WTC11 (cell line): ENCODE data around the gene WDHD1. TPM values are rescaled to one million over a fixed set of nuclear protein-coding genes. Genes with fewer than 3 reads are reported as not detected.
A peak's percentile ranks its signal among the peaks of the same experiment; 100 is the strongest.

ENCODE experiments used
- ATAC-seq: fragments of 200-7000 bp; cut with Tn5 transposase; 2 replicates; pipeline ENCODE4 v1.10.0; 2021; ENCODE audit warnings: mild to moderate bottlenecking, moderate library complexity
- CTCF ChIA-PET: fragments of 300-600 bp; sonication (Branson Sonifier 250); formaldehyde crosslinking; loops from one replicate; lab custom pipeline; 2021; ENCODE audit warnings: antibody characterized with exemption; lab: Charles Lee
- POLR2A ChIA-PET: fragments of 350-600 bp; sonication (Branson Sonifier 250); formaldehyde crosslinking; loops from one replicate; lab custom pipeline; 2021; ENCODE audit warnings: antibody characterized with exemption; lab: Charles Lee
- DNase-seq: peaks from one replicate; pipeline ENCODE4 v3.0.0; 2021; ENCODE audit warnings: low spot score
- H3K27ac Mint-ChIP-seq: 2 replicates; pipeline ENCODE4 v1.8.0; 2021; ENCODE audit warnings: mixed read lengths
- H3K27me3 Mint-ChIP-seq: 2 replicates; pipeline ENCODE4 v1.8.0; 2021; ENCODE audit warnings: low read depth, mild to moderate bottlenecking, moderate library complexity, mixed read lengths
- H3K36me3 Mint-ChIP-seq: 2 replicates; pipeline ENCODE4 v1.8.0; 2021; ENCODE audit warnings: mixed read lengths
- H3K4me1 Mint-ChIP-seq: 2 replicates; pipeline ENCODE4 v1.8.0; 2022; ENCODE audit warnings: mixed read lengths
- H3K4me3 Mint-ChIP-seq: 2 replicates; pipeline ENCODE4 v1.8.0; 2021; ENCODE audit warnings: mild to moderate bottlenecking, moderate library complexity, mixed read lengths
- H3K9me3 Mint-ChIP-seq: 2 replicates; pipeline ENCODE4 v1.8.0; 2021; ENCODE audit warnings: mixed read lengths
- CREM ChIP-seq: sonication (generic); formaldehyde crosslinking; IDR thresholded peaks from 2 replicates; pipeline ENCODE4 v1.8.1; 2022; ENCODE audit warnings: mild to moderate bottlenecking, missing genetic modification reagents, moderate library complexity
- IRF2 ChIP-seq: sonication (generic); formaldehyde crosslinking; IDR thresholded peaks from 2 replicates; pipeline ENCODE4 v1.8.0; 2022; ENCODE audit warnings: low read depth, missing genetic modification reagents, borderline replicate concordance
- TCF7 ChIP-seq: sonication (generic); formaldehyde crosslinking; IDR thresholded peaks from 2 replicates; pipeline ENCODE4 v1.8.0; 2022; ENCODE audit warnings: mild to moderate bottlenecking, low read depth, missing genetic modification reagents, moderate library complexity
- ZBTB21 ChIP-seq: sonication (generic); formaldehyde crosslinking; IDR thresholded peaks from 2 replicates; pipeline ENCODE4 v1.8.1; 2023; ENCODE audit warnings: mild to moderate bottlenecking, missing genetic modification reagents, borderline replicate concordance
- ZNF263 ChIP-seq: sonication (generic); formaldehyde crosslinking; IDR thresholded peaks from 2 replicates; pipeline ENCODE4 v1.8.1; 2022; ENCODE audit warnings: low read depth, mild to moderate bottlenecking, moderate library complexity, missing genetic modification reagents
- ZNF423 ChIP-seq: fragments of 250-450 bp; sonication (Bioruptor Pico); IDR thresholded peaks from 2 replicates; pipeline ENCODE4 v2.1.2; 2022; ENCODE audit warnings: mild to moderate bottlenecking, moderate library complexity
- total RNA-seq: library from RNA; stranded (reverse); gene quantifications from 3 replicates; pipeline ENCODE4 v1.2.3, GENCODE V29; 2021
- TF ChIP-seq, protein P1 (sequence below): sonication (generic); formaldehyde crosslinking; IDR thresholded peaks from 2 replicates; pipeline ENCODE4 v1.8.0; 2023; ENCODE audit warnings: mild to moderate bottlenecking, missing genetic modification reagents
- TF ChIP-seq, protein P2 (sequence below): sonication (generic); formaldehyde crosslinking; IDR thresholded peaks from 2 replicates; pipeline ENCODE4 v1.8.1; 2023; ENCODE audit warnings: mild to moderate bottlenecking, missing genetic modification reagents
- TF ChIP-seq, protein P3 (sequence below): fragments of 250-450 bp; sonication (Bioruptor Pico); IDR thresholded peaks from 2 replicates; pipeline ENCODE4 v1.9.0; 2021; ENCODE audit warnings: mild to moderate bottlenecking, borderline replicate concordance
- TF ChIP-seq, protein P4 (sequence below): fragments of 200-600 bp; IDR thresholded peaks from 2 replicates; pipeline ENCODE4 v1.8.0; 2022; ENCODE audit warnings: antibody characterized with exemption
- TF ChIP-seq, protein P5 (sequence below): sonication (generic); formaldehyde crosslinking; IDR thresholded peaks from 2 replicates; pipeline ENCODE4 v1.8.0; 2023; ENCODE audit warnings: missing genetic modification reagents
- TF ChIP-seq, protein P6 (sequence below): sonication (generic); formaldehyde crosslinking; IDR thresholded peaks from 2 replicates; pipeline ENCODE4 v1.8.0; 2022; ENCODE audit warnings: mild to moderate bottlenecking, missing genetic modification reagents
- TF ChIP-seq, protein P7 (sequence below): sonication (generic); formaldehyde crosslinking; IDR thresholded peaks from 2 replicates; pipeline ENCODE4 v1.8.1; 2023; ENCODE audit warnings: mild to moderate bottlenecking, missing genetic modification reagents, borderline replicate concordance

WDHD1 gene
- total RNA-seq, 1 experiment from 2014 or later = 76.1 TPM

DNA sequence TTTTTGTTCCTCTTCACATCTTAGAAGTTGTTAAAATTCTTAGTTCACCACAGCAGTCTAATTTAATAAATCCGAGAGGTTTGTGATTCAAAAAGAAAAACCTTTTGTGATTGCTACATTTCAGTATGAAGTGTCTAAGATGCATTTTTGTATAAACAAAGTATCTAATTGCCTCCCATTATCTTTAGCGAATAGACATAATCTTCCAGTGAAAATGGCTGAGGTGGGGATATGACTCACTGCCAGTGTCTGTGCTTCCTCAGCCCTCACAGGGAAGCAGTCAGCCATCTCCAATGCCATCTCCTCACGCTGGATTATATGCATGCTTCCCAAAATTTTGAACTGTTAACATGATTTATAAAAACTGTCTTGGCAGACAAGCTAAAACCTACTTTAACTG lies 131.9 kb downstream of the WDHD1 start (continued):
- TF ChIP-seq TCF7 = no peak
- TF ChIP-seq CREM (CRISPR knock-in tag) = no peak
- TF ChIP-seq, protein P1, sequence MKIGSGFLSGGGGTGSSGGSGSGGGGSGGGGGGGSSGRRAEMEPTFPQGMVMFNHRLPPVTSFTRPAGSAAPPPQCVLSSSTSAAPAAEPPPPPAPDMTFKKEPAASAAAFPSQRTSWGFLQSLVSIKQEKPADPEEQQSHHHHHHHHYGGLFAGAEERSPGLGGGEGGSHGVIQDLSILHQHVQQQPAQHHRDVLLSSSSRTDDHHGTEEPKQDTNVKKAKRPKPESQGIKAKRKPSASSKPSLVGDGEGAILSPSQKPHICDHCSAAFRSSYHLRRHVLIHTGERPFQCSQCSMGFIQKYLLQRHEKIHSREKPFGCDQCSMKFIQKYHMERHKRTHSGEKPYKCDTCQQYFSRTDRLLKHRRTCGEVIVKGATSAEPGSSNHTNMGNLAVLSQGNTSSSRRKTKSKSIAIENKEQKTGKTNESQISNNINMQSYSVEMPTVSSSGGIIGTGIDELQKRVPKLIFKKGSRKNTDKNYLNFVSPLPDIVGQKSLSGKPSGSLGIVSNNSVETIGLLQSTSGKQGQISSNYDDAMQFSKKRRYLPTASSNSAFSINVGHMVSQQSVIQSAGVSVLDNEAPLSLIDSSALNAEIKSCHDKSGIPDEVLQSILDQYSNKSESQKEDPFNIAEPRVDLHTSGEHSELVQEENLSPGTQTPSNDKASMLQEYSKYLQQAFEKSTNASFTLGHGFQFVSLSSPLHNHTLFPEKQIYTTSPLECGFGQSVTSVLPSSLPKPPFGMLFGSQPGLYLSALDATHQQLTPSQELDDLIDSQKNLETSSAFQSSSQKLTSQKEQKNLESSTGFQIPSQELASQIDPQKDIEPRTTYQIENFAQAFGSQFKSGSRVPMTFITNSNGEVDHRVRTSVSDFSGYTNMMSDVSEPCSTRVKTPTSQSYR (CRISPR knock-in tag) = no peak
- TF ChIP-seq, protein P2, sequence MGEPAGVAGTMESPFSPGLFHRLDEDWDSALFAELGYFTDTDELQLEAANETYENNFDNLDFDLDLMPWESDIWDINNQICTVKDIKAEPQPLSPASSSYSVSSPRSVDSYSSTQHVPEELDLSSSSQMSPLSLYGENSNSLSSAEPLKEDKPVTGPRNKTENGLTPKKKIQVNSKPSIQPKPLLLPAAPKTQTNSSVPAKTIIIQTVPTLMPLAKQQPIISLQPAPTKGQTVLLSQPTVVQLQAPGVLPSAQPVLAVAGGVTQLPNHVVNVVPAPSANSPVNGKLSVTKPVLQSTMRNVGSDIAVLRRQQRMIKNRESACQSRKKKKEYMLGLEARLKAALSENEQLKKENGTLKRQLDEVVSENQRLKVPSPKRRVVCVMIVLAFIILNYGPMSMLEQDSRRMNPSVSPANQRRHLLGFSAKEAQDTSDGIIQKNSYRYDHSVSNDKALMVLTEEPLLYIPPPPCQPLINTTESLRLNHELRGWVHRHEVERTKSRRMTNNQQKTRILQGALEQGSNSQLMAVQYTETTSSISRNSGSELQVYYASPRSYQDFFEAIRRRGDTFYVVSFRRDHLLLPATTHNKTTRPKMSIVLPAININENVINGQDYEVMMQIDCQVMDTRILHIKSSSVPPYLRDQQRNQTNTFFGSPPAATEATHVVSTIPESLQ (CRISPR knock-in tag) = no peak
- TF ChIP-seq ZBTB21 (CRISPR knock-in tag) = no peak
- TF ChIP-seq, protein P3, sequence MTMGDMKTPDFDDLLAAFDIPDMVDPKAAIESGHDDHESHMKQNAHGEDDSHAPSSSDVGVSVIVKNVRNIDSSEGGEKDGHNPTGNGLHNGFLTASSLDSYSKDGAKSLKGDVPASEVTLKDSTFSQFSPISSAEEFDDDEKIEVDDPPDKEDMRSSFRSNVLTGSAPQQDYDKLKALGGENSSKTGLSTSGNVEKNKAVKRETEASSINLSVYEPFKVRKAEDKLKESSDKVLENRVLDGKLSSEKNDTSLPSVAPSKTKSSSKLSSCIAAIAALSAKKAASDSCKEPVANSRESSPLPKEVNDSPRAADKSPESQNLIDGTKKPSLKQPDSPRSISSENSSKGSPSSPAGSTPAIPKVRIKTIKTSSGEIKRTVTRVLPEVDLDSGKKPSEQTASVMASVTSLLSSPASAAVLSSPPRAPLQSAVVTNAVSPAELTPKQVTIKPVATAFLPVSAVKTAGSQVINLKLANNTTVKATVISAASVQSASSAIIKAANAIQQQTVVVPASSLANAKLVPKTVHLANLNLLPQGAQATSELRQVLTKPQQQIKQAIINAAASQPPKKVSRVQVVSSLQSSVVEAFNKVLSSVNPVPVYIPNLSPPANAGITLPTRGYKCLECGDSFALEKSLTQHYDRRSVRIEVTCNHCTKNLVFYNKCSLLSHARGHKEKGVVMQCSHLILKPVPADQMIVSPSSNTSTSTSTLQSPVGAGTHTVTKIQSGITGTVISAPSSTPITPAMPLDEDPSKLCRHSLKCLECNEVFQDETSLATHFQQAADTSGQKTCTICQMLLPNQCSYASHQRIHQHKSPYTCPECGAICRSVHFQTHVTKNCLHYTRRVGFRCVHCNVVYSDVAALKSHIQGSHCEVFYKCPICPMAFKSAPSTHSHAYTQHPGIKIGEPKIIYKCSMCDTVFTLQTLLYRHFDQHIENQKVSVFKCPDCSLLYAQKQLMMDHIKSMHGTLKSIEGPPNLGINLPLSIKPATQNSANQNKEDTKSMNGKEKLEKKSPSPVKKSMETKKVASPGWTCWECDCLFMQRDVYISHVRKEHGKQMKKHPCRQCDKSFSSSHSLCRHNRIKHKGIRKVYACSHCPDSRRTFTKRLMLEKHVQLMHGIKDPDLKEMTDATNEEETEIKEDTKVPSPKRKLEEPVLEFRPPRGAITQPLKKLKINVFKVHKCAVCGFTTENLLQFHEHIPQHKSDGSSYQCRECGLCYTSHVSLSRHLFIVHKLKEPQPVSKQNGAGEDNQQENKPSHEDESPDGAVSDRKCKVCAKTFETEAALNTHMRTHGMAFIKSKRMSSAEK (CRISPR knock-in tag) = no peak

DNA sequence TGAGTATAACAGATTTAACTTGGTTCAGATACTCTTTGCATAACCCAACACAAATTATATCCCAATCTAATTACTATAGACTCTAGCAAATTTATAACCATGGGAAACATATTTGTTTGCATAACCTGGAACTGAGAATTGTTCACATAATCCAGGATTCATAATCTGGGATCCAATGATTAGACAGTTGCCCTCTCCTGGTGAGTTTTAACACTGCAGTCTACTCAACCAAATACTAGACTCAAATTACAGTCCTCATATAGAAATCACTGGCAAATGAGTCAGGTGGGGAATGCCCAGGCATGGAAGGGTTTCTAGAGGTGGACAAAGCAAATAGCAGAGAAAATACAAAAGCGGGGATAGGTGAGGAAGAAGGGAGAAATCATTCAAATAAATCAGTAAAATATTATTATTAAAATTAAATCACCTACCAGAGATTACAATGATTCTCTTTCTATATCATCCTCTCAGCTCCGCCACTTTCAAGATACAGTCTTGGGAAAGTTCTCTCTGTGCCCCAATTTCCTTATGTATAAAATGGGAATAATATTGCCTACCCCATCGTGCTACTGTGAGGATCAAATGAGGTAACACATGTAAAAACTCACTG lies 133.6 kb downstream of the WDHD1 start:
- TF ChIP-seq ZNF423 (CRISPR knock-in tag) = no peak
- TF ChIP-seq, protein P4, sequence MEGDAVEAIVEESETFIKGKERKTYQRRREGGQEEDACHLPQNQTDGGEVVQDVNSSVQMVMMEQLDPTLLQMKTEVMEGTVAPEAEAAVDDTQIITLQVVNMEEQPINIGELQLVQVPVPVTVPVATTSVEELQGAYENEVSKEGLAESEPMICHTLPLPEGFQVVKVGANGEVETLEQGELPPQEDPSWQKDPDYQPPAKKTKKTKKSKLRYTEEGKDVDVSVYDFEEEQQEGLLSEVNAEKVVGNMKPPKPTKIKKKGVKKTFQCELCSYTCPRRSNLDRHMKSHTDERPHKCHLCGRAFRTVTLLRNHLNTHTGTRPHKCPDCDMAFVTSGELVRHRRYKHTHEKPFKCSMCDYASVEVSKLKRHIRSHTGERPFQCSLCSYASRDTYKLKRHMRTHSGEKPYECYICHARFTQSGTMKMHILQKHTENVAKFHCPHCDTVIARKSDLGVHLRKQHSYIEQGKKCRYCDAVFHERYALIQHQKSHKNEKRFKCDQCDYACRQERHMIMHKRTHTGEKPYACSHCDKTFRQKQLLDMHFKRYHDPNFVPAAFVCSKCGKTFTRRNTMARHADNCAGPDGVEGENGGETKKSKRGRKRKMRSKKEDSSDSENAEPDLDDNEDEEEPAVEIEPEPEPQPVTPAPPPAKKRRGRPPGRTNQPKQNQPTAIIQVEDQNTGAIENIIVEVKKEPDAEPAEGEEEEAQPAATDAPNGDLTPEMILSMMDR = peak; percentile 65
- TF ChIP-seq, all 79 proteins: peak for 1
- ChIA-PET CTCF (interaction anchor here (0.7 to 1.3 kb wide), 4 partner anchors 9 to 39 kb away, joined by 3 to 4 read pairs (median 3); partner anchors contain the start of gene GCH1), POLR2A (no interaction called here)
- H3K9me3 Mint-ChIP-seq = no peaks in the 10 kb centered on the region
- ATAC-seq (peak; percentile 65; the same call in 1 of the 2 replicates), DNase-seq (no peak)
- no peak overlapping the region for H3K27ac Mint-ChIP-seq
- no peak overlapping the region for H3K4me3 Mint-ChIP-seq
- no peaks in the 10 kb centered on the region for H3K36me3 Mint-ChIP-seq
- peaks cover 8% of the 10 kb centered on the region for H3K4me1 Mint-ChIP-seq
- no peaks in the 10 kb centered on the region for H3K27me3 Mint-ChIP-seq

DNA sequence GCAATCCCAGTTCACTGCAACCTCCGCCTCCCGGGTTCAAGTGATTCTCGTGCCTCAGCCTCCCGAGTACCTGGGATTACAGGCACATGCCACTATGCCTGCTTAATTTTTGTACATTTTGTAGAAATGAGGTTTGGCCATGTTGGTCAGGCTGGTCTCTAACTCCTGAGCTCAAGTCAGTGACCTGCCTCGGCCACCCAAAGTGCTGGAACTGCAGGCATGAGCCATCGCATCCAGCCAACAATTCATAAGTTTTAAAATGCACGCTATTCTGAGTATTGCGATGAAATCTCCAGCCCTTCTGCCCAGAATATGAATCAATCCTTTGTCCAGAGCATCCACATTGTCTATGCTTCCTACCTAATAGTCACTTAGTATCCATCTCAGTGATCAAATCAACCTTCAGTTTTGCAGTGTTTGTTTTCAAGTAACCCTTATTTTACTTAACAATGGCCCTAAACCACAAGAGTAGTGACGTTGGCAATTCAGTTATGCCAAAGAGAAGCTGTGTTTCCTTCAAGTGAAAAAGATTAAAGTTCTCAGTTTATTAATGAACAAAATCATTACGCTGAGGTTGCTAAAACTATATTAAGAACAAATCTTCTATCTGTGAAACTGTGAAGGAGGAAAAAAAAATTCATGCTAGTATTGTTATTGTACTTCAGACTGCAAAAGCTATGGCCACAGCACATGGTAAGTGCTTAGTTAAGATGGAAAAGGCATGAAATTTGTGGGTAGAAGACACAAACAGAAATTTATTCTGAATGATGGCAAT lies 135.2 kb downstream of the WDHD1 start:
- DNase-seq (no peak), ATAC-seq (no peak)
- Mint-ChIP-seq H3K9me3 (no peaks in the 10 kb centered on the region), H3K27ac (no peak overlapping the region), H3K4me1 (peaks cover 12% of the 10 kb centered on the region), H3K27me3 (no peaks in the 10 kb centered on the region), H3K36me3 (no peaks in the 10 kb centered on the region), H3K4me3 (no peak overlapping the region)
- POLR2A ChIA-PET = no interaction called here
- CTCF ChIA-PET = interaction anchor here (0.6 to 1.2 kb wide), 3 partner anchors 11 to 323 kb away, joined by 3 read pairs; partner anchors contain the start of gene GCH1
- TF ChIP-seq, protein P5, sequence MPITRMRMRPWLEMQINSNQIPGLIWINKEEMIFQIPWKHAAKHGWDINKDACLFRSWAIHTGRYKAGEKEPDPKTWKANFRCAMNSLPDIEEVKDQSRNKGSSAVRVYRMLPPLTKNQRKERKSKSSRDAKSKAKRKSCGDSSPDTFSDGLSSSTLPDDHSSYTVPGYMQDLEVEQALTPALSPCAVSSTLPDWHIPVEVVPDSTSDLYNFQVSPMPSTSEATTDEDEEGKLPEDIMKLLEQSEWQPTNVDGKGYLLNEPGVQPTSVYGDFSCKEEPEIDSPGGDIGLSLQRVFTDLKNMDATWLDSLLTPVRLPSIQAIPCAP (CRISPR knock-in tag) = no peak
- TF ChIP-seq, protein P6, sequence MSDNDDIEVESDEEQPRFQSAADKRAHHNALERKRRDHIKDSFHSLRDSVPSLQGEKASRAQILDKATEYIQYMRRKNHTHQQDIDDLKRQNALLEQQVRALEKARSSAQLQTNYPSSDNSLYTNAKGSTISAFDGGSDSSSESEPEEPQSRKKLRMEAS = no peak
- TF ChIP-seq ZNF263 (CRISPR knock-in tag) (no peak), IRF2 (CRISPR knock-in tag) (no peak)
- TF ChIP-seq, protein P7, sequence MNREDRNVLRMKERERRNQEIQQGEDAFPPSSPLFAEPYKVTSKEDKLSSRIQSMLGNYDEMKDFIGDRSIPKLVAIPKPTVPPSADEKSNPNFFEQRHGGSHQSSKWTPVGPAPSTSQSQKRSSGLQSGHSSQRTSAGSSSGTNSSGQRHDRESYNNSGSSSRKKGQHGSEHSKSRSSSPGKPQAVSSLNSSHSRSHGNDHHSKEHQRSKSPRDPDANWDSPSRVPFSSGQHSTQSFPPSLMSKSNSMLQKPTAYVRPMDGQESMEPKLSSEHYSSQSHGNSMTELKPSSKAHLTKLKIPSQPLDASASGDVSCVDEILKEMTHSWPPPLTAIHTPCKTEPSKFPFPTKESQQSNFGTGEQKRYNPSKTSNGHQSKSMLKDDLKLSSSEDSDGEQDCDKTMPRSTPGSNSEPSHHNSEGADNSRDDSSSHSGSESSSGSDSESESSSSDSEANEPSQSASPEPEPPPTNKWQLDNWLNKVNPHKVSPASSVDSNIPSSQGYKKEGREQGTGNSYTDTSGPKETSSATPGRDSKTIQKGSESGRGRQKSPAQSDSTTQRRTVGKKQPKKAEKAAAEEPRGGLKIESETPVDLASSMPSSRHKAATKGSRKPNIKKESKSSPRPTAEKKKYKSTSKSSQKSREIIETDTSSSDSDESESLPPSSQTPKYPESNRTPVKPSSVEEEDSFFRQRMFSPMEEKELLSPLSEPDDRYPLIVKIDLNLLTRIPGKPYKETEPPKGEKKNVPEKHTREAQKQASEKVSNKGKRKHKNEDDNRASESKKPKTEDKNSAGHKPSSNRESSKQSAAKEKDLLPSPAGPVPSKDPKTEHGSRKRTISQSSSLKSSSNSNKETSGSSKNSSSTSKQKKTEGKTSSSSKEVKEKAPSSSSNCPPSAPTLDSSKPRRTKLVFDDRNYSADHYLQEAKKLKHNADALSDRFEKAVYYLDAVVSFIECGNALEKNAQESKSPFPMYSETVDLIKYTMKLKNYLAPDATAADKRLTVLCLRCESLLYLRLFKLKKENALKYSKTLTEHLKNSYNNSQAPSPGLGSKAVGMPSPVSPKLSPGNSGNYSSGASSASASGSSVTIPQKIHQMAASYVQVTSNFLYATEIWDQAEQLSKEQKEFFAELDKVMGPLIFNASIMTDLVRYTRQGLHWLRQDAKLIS (CRISPR knock-in tag) = no peak
